Measurements from ENCODE around the gene COPZ2.

DNA sequence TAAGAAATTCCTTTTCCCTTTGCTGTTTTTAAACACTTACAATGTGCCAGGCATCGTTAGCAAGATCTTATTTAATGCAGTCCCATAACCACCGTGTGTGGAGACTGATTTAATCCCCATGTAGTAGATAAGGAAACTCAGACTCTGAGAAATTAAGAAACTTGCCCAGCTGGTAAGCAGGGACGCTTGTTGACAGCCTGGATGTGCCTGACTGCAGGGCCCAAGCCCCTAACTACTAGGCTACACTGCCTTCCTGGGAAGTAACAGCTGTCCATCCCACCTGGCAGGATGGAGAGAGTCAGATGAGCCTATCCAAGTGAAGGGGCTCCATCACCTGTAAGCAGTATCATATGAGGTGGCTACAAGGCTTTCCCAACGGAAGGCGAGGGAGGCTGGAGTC, 43.6 kb downstream of the COPZ2 start:
- TF ChIP-seq, protein P1, sequence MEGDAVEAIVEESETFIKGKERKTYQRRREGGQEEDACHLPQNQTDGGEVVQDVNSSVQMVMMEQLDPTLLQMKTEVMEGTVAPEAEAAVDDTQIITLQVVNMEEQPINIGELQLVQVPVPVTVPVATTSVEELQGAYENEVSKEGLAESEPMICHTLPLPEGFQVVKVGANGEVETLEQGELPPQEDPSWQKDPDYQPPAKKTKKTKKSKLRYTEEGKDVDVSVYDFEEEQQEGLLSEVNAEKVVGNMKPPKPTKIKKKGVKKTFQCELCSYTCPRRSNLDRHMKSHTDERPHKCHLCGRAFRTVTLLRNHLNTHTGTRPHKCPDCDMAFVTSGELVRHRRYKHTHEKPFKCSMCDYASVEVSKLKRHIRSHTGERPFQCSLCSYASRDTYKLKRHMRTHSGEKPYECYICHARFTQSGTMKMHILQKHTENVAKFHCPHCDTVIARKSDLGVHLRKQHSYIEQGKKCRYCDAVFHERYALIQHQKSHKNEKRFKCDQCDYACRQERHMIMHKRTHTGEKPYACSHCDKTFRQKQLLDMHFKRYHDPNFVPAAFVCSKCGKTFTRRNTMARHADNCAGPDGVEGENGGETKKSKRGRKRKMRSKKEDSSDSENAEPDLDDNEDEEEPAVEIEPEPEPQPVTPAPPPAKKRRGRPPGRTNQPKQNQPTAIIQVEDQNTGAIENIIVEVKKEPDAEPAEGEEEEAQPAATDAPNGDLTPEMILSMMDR (IDR thresholded peaks at IDR 0.05) = no peak
- no peak for TF ChIP-seq POLR2A (IDR thresholded peaks at IDR 0.05)
